K562 (cell line): ENCODE data around the gene HCST. TPM values are rescaled to one million over a fixed set of nuclear protein-coding genes. Genes with fewer than 3 reads are reported as not detected.

Source experiments
- ASH1L ChIP-seq: fragments of 450-650 bp; IDR thresholded peaks from 2 replicates; pipeline ENCODE4 v1.6.1; 2018; ENCODE audit warnings: borderline replicate concordance, mild to moderate bottlenecking, low read depth; ENCODE audit not compliant: partially characterized antibody
- ATF1 ChIP-seq, 2 experiments: fragments of 450-650 bp in 1 of 2; IDR thresholded peaks; 2 replicates each; pipeline ENCODE4 v1.6.1; 2016; ENCODE audit warnings: missing compliant biosample characterization in 1 of 2, missing genetic modification characterization in 1 of 2
- L3MBTL2 ChIP-seq: fragments of 450-650 bp; IDR thresholded peaks from 2 replicates; pipeline ENCODE4 v1.6.1; 2016; ENCODE audit warnings: mild to moderate bottlenecking, moderate library complexity
- SOX6 ChIP-seq: fragments of 450-650 bp; IDR thresholded peaks from 2 replicates; pipeline ENCODE4 v1.6.1; 2014; ENCODE audit warnings: mild to moderate bottlenecking
- polyA plus RNA-seq, 8 experiments: library from polyadenylated mRNA; depleted of rRNA in 4 of 8; stranded (reverse) in 5 of 8; unstranded in 3 of 8; fragments of >200 nt; fragmentation: Nextera tagmentation in 2 of 8; fragmentation: Illumina TruSeq in 1 of 8; extraction: Ambion mirVana in 2 of 8; extraction: Trizol in 1 of 8; gene quantifications; 2 replicates each; pipeline versions ENCODE4 v1.2.1 to v1.2.3, GENCODE V29; 2011 to 2014; ENCODE audit warnings: inconsistent platforms in 1 of 8, missing spikeins in 1 of 8
- total RNA-seq, 7 experiments: library from RNA; depleted of rRNA in 6 of 7; stranded (reverse); fragments of >200 nt in 6 of 7; fragmentation: Illumina TruSeq in 2 of 7; extraction: Trizol in 2 of 7; gene quantifications; 2 replicates each; pipeline versions ENCODE4 v1.2.1 to v1.2.3, GENCODE V29; 2011 to 2021; ENCODE audit warnings: low replicate concordance in 1 of 7
- TF ChIP-seq, protein P1 (sequence below), 2 experiments: fragments of 450-650 bp in 1 of 2; sonication (generic) in 1 of 2; formaldehyde crosslinking in 1 of 2; IDR thresholded peaks; 2 replicates each; pipeline versions ENCODE4 v1.7.1 to v1.9.0; 2016 to 2022; ENCODE audit warnings: inconsistent platforms in 1 of 2, mild to moderate bottlenecking in 1 of 2, missing genetic modification reagents in 1 of 2
- TF ChIP-seq, protein P2 (sequence below): fragments of 250-450 bp; sonication (Bioruptor Pico); IDR thresholded peaks from 2 replicates; pipeline ENCODE4 v1.4.0; 2020; ENCODE audit warnings: mild to moderate bottlenecking, moderate library complexity
- TF ChIP-seq, protein P3 (sequence below): sonication (generic); formaldehyde crosslinking; IDR thresholded peaks from 2 replicates; pipeline ENCODE4 v1.9.0; 2022; ENCODE audit warnings: mild to moderate bottlenecking, missing genetic modification reagents
- TF ChIP-seq, protein P4 (sequence below), 2 experiments: IDR thresholded peaks; 2 replicates each; pipeline ENCODE4 v1.6.1; 2011; ENCODE audit warnings: borderline replicate concordance in 1 of 2, control low read depth in 1 of 2, low read depth in 1 of 2, low read length in 1 of 2, mild to moderate bottlenecking in 1 of 2, mixed read lengths in 1 of 2, moderate library complexity in 1 of 2; ENCODE audit not compliant: insufficient read depth in 1 of 2, insufficient read length in 1 of 2, poor library complexity in 1 of 2, severe bottlenecking in 1 of 2; ENCODE audit errors: extremely low read depth in 1 of 2
- TF ChIP-seq, protein P5 (sequence below): fragments of 450-650 bp; IDR thresholded peaks from 2 replicates; pipeline ENCODE4 v1.6.1; 2016; ENCODE audit warnings: antibody characterized with exemption

Gene HCST
- total and polyA plus RNA-seq, 9 of the 15 experiments (the other 6 are each of a cell fraction or from before 2014, with no cell fraction given) = 0.29 to 1.9 (median 0.95) TPM; not detected in 2

DNA sequence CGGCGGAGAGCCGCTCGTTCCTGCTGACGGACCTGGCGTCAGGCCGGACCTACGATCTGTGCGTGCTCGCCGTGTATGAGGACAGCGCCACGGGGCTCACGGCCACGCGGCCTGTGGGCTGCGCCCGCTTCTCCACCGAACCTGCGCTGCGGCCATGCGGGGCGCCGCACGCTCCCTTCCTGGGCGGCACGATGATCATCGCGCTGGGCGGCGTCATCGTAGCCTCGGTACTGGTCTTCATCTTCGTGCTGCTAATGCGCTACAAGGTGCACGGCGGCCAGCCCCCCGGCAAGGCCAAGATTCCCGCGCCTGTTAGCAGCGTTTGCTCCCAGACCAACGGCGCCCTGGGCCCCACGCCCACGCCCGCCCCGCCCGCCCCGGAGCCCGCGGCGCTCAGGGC lies 42.2 kb downstream of the HCST start (continued):
- TF ChIP-seq, protein P1, sequence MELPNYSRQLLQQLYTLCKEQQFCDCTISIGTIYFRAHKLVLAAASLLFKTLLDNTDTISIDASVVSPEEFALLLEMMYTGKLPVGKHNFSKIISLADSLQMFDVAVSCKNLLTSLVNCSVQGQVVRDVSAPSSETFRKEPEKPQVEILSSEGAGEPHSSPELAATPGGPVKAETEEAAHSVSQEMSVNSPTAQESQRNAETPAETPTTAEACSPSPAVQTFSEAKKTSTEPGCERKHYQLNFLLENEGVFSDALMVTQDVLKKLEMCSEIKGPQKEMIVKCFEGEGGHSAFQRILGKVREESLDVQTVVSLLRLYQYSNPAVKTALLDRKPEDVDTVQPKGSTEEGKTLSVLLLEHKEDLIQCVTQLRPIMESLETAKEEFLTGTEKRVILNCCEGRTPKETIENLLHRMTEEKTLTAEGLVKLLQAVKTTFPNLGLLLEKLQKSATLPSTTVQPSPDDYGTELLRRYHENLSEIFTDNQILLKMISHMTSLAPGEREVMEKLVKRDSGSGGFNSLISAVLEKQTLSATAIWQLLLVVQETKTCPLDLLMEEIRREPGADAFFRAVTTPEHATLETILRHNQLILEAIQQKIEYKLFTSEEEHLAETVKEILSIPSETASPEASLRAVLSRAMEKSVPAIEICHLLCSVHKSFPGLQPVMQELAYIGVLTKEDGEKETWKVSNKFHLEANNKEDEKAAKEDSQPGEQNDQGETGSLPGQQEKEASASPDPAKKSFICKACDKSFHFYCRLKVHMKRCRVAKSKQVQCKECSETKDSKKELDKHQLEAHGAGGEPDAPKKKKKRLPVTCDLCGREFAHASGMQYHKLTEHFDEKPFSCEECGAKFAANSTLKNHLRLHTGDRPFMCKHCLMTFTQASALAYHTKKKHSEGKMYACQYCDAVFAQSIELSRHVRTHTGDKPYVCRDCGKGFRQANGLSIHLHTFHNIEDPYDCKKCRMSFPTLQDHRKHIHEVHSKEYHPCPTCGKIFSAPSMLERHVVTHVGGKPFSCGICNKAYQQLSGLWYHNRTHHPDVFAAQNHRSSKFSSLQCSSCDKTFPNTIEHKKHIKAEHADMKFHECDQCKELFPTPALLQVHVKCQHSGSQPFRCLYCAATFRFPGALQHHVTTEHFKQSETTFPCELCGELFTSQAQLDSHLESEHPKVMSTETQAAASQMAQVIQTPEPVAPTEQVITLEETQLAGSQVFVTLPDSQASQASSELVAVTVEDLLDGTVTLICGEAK (IDR thresholded peaks at IDR 0.05) = no peak
- TF ChIP-seq, protein P1 (CRISPR knock-in tag; IDR thresholded peaks at IDR 0.05) = no peak
- no peak for TF ChIP-seq ASH1L
- TF ChIP-seq ATF1 (CRISPR knock-in tag; IDR thresholded peaks at IDR 0.05) = no peak
- no peak for TF ChIP-seq ATF1 (tag; IDR thresholded peaks at IDR 0.05)
- TF ChIP-seq, protein P2, sequence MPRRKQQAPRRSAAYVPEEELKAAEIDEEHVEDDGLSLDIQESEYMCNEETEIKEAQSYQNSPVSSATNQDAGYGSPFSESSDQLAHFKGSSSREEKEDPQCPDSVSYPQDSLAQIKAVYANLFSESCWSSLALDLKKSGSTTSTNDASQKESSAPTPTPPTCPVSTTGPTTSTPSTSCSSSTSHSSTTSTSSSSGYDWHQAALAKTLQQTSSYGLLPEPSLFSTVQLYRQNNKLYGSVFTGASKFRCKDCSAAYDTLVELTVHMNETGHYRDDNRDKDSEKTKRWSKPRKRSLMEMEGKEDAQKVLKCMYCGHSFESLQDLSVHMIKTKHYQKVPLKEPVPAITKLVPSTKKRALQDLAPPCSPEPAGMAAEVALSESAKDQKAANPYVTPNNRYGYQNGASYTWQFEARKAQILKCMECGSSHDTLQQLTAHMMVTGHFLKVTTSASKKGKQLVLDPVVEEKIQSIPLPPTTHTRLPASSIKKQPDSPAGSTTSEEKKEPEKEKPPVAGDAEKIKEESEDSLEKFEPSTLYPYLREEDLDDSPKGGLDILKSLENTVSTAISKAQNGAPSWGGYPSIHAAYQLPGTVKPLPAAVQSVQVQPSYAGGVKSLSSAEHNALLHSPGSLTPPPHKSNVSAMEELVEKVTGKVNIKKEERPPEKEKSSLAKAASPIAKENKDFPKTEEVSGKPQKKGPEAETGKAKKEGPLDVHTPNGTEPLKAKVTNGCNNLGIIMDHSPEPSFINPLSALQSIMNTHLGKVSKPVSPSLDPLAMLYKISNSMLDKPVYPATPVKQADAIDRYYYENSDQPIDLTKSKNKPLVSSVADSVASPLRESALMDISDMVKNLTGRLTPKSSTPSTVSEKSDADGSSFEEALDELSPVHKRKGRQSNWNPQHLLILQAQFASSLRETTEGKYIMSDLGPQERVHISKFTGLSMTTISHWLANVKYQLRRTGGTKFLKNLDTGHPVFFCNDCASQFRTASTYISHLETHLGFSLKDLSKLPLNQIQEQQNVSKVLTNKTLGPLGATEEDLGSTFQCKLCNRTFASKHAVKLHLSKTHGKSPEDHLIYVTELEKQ (CRISPR knock-in tag) = no peak
- no peak for TF ChIP-seq SOX6
- TF ChIP-seq, protein P3, sequence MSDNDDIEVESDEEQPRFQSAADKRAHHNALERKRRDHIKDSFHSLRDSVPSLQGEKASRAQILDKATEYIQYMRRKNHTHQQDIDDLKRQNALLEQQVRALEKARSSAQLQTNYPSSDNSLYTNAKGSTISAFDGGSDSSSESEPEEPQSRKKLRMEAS = peak; percentile 89
- TF ChIP-seq, protein P4, sequence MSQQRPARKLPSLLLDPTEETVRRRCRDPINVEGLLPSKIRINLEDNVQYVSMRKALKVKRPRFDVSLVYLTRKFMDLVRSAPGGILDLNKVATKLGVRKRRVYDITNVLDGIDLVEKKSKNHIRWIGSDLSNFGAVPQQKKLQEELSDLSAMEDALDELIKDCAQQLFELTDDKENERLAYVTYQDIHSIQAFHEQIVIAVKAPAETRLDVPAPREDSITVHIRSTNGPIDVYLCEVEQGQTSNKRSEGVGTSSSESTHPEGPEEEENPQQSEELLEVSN (IDR thresholded peaks at IDR 0.05; ENCODE audit: borderline replicate concordance in 1 of 2, extremely low read depth in 1 of 2, insufficient read depth in 1 of 2, insufficient read length in 1 of 2, low read depth in 1 of 2, low read length in 1 of 2, poor library complexity in 1 of 2, severe bottlenecking in 1 of 2) = peak in 1 of 2 experiments; percentile 82
- TF ChIP-seq, protein P5, sequence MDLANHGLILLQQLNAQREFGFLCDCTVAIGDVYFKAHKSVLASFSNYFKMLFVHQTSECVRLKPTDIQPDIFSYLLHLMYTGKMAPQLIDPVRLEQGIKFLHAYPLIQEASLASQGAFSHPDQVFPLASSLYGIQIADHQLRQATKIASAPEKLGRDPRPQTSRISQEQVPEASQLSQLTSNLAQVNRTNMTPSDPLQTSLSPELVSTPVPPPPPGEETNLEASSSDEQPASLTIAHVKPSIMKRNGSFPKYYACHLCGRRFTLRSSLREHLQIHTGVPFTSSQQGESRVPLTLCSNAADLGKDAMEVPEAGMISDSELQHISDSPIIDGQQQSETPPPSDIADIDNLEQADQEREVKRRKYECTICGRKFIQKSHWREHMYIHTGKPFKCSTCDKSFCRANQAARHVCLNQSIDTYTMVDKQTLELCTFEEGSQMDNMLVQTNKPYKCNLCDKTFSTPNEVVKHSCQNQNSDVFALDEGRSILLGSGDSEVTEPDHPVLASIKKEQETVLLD = no peak
- TF ChIP-seq L3MBTL2 = peak; percentile 49; the same call in 1 of the 2 replicates
